Karpas-422 (cell line): ENCODE data around the gene MACROD2. TPM values are rescaled to one million over a fixed set of nuclear protein-coding genes. Genes with fewer than 3 reads are reported as not detected.

Source experiments
- DNase-seq: peaks from one replicate; pipeline ENCODE4 v3.0.0-alpha.2; 2015
- H2AFZ ChIP-seq: fragments of 200-600 bp; sonication (generic); 2 replicates; pipeline ENCODE4 v1.6.1; 2014; ENCODE audit warnings: antibody characterized with exemption, low read length, mixed read lengths
- H3K27ac ChIP-seq: fragments of 200-600 bp; sonication (generic); 2 replicates; pipeline ENCODE4 v1.5.1; 2014; ENCODE audit warnings: mild to moderate bottlenecking, low read length, moderate library complexity
- H3K27me3 ChIP-seq: fragments of 200-600 bp; sonication (generic); 2 replicates; pipeline ENCODE4 v1.6.1; 2014; ENCODE audit warnings: low read length, mixed read lengths
- H3K36me3 ChIP-seq: fragments of 200-600 bp; sonication (generic); 2 replicates; pipeline ENCODE4 v1.6.1; 2014; ENCODE audit warnings: low read length, mixed read lengths; ENCODE audit not compliant: insufficient read depth
- H3K4me1 ChIP-seq: fragments of 200-600 bp; sonication (generic); 2 replicates; pipeline ENCODE4 v1.6.1; 2014; ENCODE audit warnings: mild to moderate bottlenecking, low read length, mixed read lengths
- H3K4me2 ChIP-seq: fragments of 200-600 bp; sonication (generic); 2 replicates; pipeline ENCODE4 v1.6.1; 2014; ENCODE audit warnings: low read length, low read depth, mild to moderate bottlenecking; ENCODE audit not compliant: poor library complexity, severe bottlenecking
- H3K4me3 ChIP-seq: fragments of 200-600 bp; sonication (generic); 2 replicates; pipeline ENCODE4 v1.5.1; 2014; ENCODE audit warnings: mild to moderate bottlenecking, antibody characterized with exemption, low read length, mixed read lengths
- H3K79me2 ChIP-seq: fragments of 200-600 bp; sonication (generic); 2 replicates; pipeline ENCODE4 v1.6.1; 2014; ENCODE audit warnings: mild to moderate bottlenecking, low read length, mixed read lengths
- H3K9ac ChIP-seq: fragments of 200-600 bp; sonication (generic); 2 replicates; pipeline ENCODE4 v1.6.0; 2014; ENCODE audit warnings: low read length
- H3K9me2 ChIP-seq: fragments of 200-600 bp; sonication (generic), shearing (Covaris generic); replicated peaks from 2 replicates; pipeline ENCODE4 v1.6.0; 2014; ENCODE audit warnings: mild to moderate bottlenecking, low read length, moderate library complexity; ENCODE audit not compliant: insufficient read depth
- H3K9me3 ChIP-seq: fragments of 300-700, 200-600 bp; sonication (generic); 2 replicates; pipeline ENCODE4 v1.6.1; 2014; ENCODE audit warnings: low read length, mixed read lengths
- H4K20me1 ChIP-seq: fragments of 200-600 bp; sonication (generic); 2 replicates; pipeline ENCODE4 v1.6.1; 2014; ENCODE audit warnings: mild to moderate bottlenecking, antibody characterized with exemption, low read length, low read depth; ENCODE audit not compliant: insufficient read depth
- total RNA-seq: library from RNA; depleted of rRNA; stranded (reverse); fragments of >200 nt; shearing (Covaris generic); gene quantifications from 2 replicates; pipeline ENCODE4 v1.2.3, GENCODE V29; 2014; ENCODE audit warnings: low replicate concordance

The MACROD2 gene
- total RNA-seq, 1 experiment from 2014 or later = 0.15 TPM

DNA sequence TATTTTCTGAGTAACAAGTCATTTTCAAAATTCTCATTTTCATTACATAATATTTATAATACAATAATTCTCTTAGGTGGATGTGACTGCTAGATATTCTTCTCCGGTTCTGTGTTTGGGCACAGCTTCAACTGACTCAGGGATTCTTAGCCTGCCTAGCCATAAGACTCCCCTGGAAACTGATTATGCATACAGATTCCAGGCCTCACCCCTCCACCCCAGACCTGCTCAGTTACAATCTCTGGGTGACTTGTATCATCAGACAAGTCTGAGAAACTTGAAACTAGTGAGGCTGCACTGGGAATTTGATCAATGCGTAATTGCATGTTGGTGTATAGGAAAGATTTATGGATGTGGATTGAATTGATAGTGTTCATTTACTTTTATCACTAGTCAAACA is 316.7 kb downstream of the MACROD2 start:
- no peaks in the 10 kb centered on the region for H3K9me2 ChIP-seq
- no peaks in the 10 kb centered on the region for H3K27me3 ChIP-seq
- H3K4me2 ChIP-seq = no peak overlapping the region
- no peak overlapping the region for H2AFZ ChIP-seq
- no peaks in the 10 kb centered on the region for H3K36me3 ChIP-seq
- no peak for DNase-seq
- H4K20me1 ChIP-seq = no peaks in the 10 kb centered on the region
- H3K9ac ChIP-seq = no peak overlapping the region
- no peaks in the 10 kb centered on the region for H3K4me1 ChIP-seq
- H3K9me3 ChIP-seq = no peaks in the 10 kb centered on the region
- no peaks in the 10 kb centered on the region for H3K79me2 ChIP-seq
- no peak overlapping the region for H3K4me3 ChIP-seq
- H3K27ac ChIP-seq = no peak overlapping the region

DNA sequence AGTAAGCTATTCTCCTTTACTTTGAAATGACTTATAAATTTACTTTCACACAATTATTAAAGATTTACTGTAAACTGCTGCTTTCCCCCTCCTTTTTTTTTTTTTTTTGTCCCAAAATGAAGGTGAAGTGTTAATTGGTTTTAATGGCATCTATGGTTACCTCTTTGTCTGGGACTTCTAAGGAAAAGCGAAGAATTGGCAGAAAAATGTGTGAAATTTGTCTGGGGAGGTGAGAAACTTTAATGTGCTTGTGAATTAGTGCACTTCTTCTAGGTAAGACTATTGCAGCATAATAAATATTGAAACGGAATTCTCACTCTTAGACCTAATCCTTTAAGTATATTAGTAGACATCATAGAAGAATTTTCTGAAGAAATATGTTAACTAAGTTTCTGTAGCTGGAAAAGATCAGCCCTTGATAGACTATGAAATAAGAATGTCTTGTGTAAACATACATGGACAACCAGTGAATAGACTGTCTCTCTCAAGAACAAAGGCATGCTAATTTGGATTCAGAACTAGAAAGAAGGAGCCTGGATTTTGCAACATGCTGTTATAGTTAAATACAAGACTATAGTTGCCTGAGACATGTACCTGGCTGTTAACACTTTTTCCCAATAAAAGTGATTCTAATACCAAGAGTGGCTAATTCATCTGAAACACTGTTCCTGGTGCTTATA is 318.2 kb downstream of the MACROD2 start:
- Histone ChIP-seq H3K9ac (no peak overlapping the region), H3K4me2 (no peak overlapping the region), H3K9me2 (no peaks in the 10 kb centered on the region), H3K9me3 (no peaks in the 10 kb centered on the region), H4K20me1 (no peaks in the 10 kb centered on the region), H3K27ac (no peak overlapping the region), H3K4me1 (no peaks in the 10 kb centered on the region), H3K27me3 (no peaks in the 10 kb centered on the region), H2AFZ (no peak overlapping the region), H3K4me3 (no peak overlapping the region), H3K36me3 (no peaks in the 10 kb centered on the region), H3K79me2 (no peaks in the 10 kb centered on the region)
- no peak for DNase-seq

DNA sequence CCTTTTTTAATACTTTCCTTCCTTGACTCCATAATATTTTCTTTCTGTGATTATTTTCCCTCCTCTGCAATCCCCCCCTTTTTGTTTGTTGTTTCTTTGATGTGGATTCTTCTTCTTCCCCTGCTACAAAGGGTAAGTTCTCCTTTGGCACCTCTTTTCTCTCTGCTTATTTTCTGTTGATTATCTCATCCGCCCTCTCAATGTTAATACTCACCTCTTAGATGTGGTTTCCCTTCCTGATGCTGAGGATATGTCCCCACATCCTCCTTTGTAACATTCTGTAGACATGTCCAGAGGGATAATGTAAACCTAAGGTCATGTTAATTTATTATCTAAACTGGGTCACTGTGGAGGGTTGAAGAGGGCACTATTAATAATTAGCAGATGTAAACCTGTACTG is 324.4 kb downstream of the MACROD2 start:
- Histone ChIP-seq H2AFZ (no peak overlapping the region), H3K9me3 (no peaks in the 10 kb centered on the region), H3K4me3 (no peak overlapping the region), H3K27ac (no peak overlapping the region), H3K4me1 (no peaks in the 10 kb centered on the region), H3K27me3 (no peaks in the 10 kb centered on the region), H3K79me2 (no peaks in the 10 kb centered on the region), H3K36me3 (no peaks in the 10 kb centered on the region), H4K20me1 (no peaks in the 10 kb centered on the region), H3K9ac (no peak overlapping the region), H3K9me2 (no peaks in the 10 kb centered on the region), H3K4me2 (no peak overlapping the region)
- no peak for DNase-seq

DNA sequence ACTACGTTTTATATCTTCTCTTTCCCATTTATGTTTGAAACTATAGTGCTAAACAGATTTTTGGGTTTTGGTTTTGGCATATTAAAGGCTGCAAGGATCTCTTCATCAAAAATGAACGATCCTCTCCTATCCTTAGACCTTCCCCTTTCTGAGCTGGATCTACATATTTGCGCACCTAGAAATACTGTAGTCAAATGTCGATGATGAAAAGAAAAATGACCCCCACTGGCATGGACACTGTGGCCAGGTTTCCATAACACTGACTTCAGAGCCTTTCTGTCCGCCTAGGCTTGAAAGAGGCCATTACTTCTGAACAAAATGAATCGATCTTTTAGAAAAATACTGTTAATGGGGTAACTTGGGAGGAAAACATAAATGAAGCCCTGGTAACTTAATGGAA is 336.3 kb downstream of the MACROD2 start:
- no peaks in the 10 kb centered on the region for H3K36me3 ChIP-seq
- H3K9ac ChIP-seq = no peak overlapping the region
- no peaks in the 10 kb centered on the region for H3K79me2 ChIP-seq
- H3K9me2 ChIP-seq = no peaks in the 10 kb centered on the region
- no peak overlapping the region for H3K27ac ChIP-seq
- H3K4me3 ChIP-seq = no peak overlapping the region
- H3K4me1 ChIP-seq = no peaks in the 10 kb centered on the region
- H4K20me1 ChIP-seq = no peaks in the 10 kb centered on the region
- H3K4me2 ChIP-seq = no peak overlapping the region
- no peak for DNase-seq
- no peak overlapping the region for H2AFZ ChIP-seq
- no peaks in the 10 kb centered on the region for H3K27me3 ChIP-seq
- H3K9me3 ChIP-seq = no peaks in the 10 kb centered on the region

DNA sequence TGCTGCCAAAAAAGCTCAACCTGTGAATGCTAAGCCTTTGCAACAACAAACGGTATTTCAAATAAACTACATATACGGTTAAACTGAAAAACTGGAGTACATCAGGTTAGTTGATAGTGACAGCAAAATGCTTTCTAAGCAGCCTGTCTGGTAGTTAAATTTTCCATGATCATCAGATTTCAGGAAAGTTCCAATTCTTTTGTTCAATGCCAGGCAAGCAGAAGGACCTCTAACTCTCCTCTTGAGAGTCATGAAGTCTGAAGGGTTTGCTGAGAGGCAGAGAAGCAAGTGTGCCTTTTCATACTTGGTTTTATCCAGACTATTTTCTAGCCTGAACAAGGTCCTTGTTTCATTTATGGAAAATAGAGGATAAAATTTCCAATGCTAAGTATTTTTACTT is 337.6 kb downstream of the MACROD2 start:
- no peak overlapping the region for H3K9ac ChIP-seq
- no peak overlapping the region for H3K4me3 ChIP-seq
- no peak overlapping the region for H3K27ac ChIP-seq
- no peaks in the 10 kb centered on the region for H3K79me2 ChIP-seq
- no peak for DNase-seq
- H3K27me3 ChIP-seq = no peaks in the 10 kb centered on the region
- no peaks in the 10 kb centered on the region for H3K4me1 ChIP-seq
- H3K9me3 ChIP-seq = no peaks in the 10 kb centered on the region
- no peak overlapping the region for H2AFZ ChIP-seq
- H3K36me3 ChIP-seq = no peaks in the 10 kb centered on the region
- H3K9me2 ChIP-seq = no peaks in the 10 kb centered on the region
- no peak overlapping the region for H3K4me2 ChIP-seq
- H4K20me1 ChIP-seq = no peaks in the 10 kb centered on the region

DNA sequence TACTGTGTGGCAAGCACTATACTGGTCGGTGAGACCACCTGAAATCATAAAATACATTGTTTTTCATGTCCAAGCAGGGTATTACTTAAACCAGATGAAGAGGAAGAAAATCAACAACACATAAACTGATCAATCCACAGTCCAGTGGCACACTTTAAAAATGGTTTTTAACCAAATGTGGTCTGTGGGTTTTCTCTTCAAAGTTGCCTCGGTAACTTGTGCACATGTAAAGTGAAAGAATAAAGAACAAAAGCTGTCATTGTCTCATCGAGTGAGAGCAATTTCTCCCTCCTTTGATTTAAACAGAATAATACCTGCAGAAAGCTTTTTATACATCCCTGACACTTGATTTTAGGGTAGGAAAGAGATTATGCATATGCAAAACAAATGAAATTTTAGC is 338.4 kb downstream of the MACROD2 start:
- H3K4me3 ChIP-seq = no peak overlapping the region
- H2AFZ ChIP-seq = no peak overlapping the region
- H3K9me3 ChIP-seq = no peaks in the 10 kb centered on the region
- no peaks in the 10 kb centered on the region for H3K36me3 ChIP-seq
- no peaks in the 10 kb centered on the region for H3K4me1 ChIP-seq
- no peaks in the 10 kb centered on the region for H3K27me3 ChIP-seq
- no peaks in the 10 kb centered on the region for H3K79me2 ChIP-seq
- H3K4me2 ChIP-seq = no peak overlapping the region
- no peak overlapping the region for H3K27ac ChIP-seq
- no peak for DNase-seq
- no peaks in the 10 kb centered on the region for H4K20me1 ChIP-seq
- H3K9ac ChIP-seq = no peak overlapping the region
- no peaks in the 10 kb centered on the region for H3K9me2 ChIP-seq

DNA sequence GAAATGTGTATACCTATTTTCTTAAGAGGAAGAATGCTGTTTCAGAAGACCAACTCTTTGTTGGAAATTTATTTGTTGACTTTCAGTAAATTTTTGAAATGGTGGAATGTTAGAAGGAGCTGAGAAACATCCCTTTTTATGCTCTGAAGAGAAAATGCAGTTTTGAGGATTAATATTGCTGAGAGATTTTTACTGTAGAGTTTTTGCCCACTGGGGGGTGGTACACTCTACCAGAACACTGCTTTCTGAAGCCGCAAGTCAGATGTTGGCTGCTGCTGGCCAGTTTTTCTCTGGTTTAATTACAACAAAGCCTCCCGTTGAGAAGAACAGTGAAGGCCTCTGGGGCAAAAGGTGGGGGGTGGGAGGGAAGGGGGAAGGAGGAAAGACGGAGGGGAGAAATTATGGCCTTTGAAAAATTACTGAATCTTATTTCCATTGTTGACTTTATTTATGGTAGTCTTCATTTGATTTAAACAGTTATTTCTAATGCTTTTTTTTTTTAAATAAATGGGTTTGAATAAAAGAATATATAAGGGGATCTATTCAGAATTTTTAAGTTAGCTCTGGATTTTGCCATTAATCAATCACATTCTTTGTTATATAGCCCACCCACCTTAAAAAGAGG is 339.1 kb downstream of the MACROD2 start:
- Histone ChIP-seq H4K20me1 (no peaks in the 10 kb centered on the region), H3K4me1 (no peaks in the 10 kb centered on the region), H3K36me3 (no peaks in the 10 kb centered on the region), H3K9me2 (no peaks in the 10 kb centered on the region), H3K9me3 (no peaks in the 10 kb centered on the region), H2AFZ (no peak overlapping the region), H3K79me2 (no peaks in the 10 kb centered on the region), H3K4me2 (no peak overlapping the region), H3K4me3 (no peak overlapping the region), H3K27me3 (no peaks in the 10 kb centered on the region), H3K27ac (no peak overlapping the region), H3K9ac (no peak overlapping the region)
- DNase-seq = no peak

DNA sequence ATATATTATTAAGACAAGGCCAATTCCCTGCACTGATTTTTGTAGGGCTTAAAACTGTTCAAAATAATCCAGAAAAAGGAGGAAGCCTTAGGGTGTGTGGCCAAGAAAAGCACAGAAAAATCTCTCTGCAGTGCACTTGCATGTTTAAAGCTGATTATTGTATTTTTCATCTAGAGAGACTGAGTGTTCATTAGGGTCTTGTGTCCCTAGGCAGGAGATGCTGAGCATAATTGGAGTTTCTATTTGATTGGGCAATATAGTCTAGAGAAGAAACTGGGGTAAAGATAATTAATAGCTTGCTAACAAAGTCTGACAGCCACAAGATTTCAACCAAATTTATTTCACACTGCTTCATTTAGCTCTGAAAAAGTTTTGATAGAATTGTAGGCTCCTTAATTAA is 339.7 kb downstream of the MACROD2 start:
- Histone ChIP-seq H4K20me1 (no peaks in the 10 kb centered on the region), H3K79me2 (no peaks in the 10 kb centered on the region), H3K9ac (no peak overlapping the region), H3K4me1 (no peaks in the 10 kb centered on the region), H3K27ac (no peak overlapping the region), H3K4me2 (no peak overlapping the region), H3K27me3 (no peaks in the 10 kb centered on the region), H3K9me2 (no peaks in the 10 kb centered on the region), H3K9me3 (no peaks in the 10 kb centered on the region), H2AFZ (no peak overlapping the region), H3K36me3 (no peaks in the 10 kb centered on the region), H3K4me3 (no peak overlapping the region)
- DNase-seq = no peak
